Measurements from ENCODE around the gene CTNND2. TPM values are rescaled to one million over a fixed set of nuclear protein-coding genes. Genes with fewer than 3 reads are reported as not detected.

CTNND2 gene
- total and polyA plus RNA-seq, 10 donors = 0.93 to 51.0 (median 21.5) TPM

GRCh38 chr5:10990634-10991033, 913.6 kb downstream of the CTNND2 start:
- Histone ChIP-seq H3K27ac (no peak overlapping the region), H3K36me3 (no peaks in the 10 kb centered on the region), H3K4me1 (peaks cover 0 to 9% (median 3%) of the 10 kb centered on the region in 6 donors), H3K27me3 (replicated peaks in 1 of 7) (peaks cover 0 to 27% (median 5%) of the 10 kb centered on the region in 7 donors), H3K4me3 (no peak overlapping the region), H3K9me3 (no peaks in the 10 kb centered on the region)
- 92 to 97% (median 94%) methylated on average over 9 of the region's 9 CpGs for WGBS, 5 donors
- no peak for DNase-seq
- TF ChIP-seq POLR2AphosphoS5 (IDR thresholded peaks at IDR 0.05) (no peak), CTCF (IDR thresholded peaks at IDR 0.05 in 8 of 11, conservative IDR thresholded peaks at IDR 0.05 in 3 of 11) (no peak), POLR2A (IDR thresholded peaks at IDR 0.05) (no peak)
- intact Hi-C loops (cut with DNase I; ENCODE audit: low total_unique reads) = no loop called here

- TF ChIP-seq CTCF (IDR thresholded peaks at IDR 0.05 in 8 of 11, conservative IDR thresholded peaks at IDR 0.05 in 3 of 11) (no peak), POLR2A (IDR thresholded peaks at IDR 0.05) (no peak), POLR2AphosphoS5 (IDR thresholded peaks at IDR 0.05) (no peak)
- intact Hi-C loops (cut with DNase I; ENCODE audit: low total_unique reads) = no loop called here
- Histone ChIP-seq H3K27ac (no peak overlapping the region), H3K4me3 (no peak overlapping the region), H3K9me3 (no peaks in the 10 kb centered on the region), H3K36me3 (no peaks in the 10 kb centered on the region), H3K4me1 (peaks cover 0 to 9% (median 3%) of the 10 kb centered on the region in 6 donors), H3K27me3 (replicated peaks in 1 of 7) (peaks cover 0 to 27% (median 5%) of the 10 kb centered on the region in 7 donors)
- no peak for DNase-seq
- 45 to 59% (median 50%) methylated on average over 6 of the region's 6 CpGs for WGBS, 5 donors
Observed at GRCh38 chr5:10989577-10990263, 914.5 kb downstream of the CTNND2 start.

- Histone ChIP-seq H3K27ac (no peak overlapping the region), H3K36me3 (no peaks in the 10 kb centered on the region), H3K4me3 (no peak overlapping the region), H3K4me1 (peaks cover 0 to 9% (median 3%) of the 10 kb centered on the region in 6 donors), H3K27me3 (replicated peaks in 1 of 7) (peaks cover 0 to 27% (median 5%) of the 10 kb centered on the region in 7 donors), H3K9me3 (no peaks in the 10 kb centered on the region)
- DNase-seq = no peak
- TF ChIP-seq POLR2A (IDR thresholded peaks at IDR 0.05) = no peak
- 6 to 24% (median 12%) methylated on average over 2 of the region's 2 CpGs for WGBS, 5 donors
- intact Hi-C loops (cut with DNase I; ENCODE audit: low total_unique reads) = no loop called here
Observed at GRCh38 chr5:10988622-10989021, 915.6 kb downstream of the CTNND2 start.

- 10 to 25% (median 13%) methylated on average over 17 of the region's 17 CpGs for WGBS, 5 donors
- peaks cover 0 to 27% (median 5%) of the 10 kb centered on the region in 7 donors for H3K27me3 ChIP-seq (replicated peaks in 1 of 7)
- H3K27ac ChIP-seq = no peak overlapping the region
- peak; percentile 82 for DNase-seq
- TF ChIP-seq POLR2A (IDR thresholded peaks at IDR 0.05) = no peak
- peak; percentile 12 to 76 (median 57) for TF ChIP-seq CTCF (IDR thresholded peaks at IDR 0.05 in 8 of 11, conservative IDR thresholded peaks at IDR 0.05 in 3 of 11)
- no peaks in the 10 kb centered on the region for H3K36me3 ChIP-seq
- no peaks in the 10 kb centered on the region for H3K9me3 ChIP-seq
- no peak overlapping the region for H3K4me3 ChIP-seq
- H3K4me1 ChIP-seq = peaks cover 0 to 9% (median 3%) of the 10 kb centered on the region in 6 donors
- intact Hi-C loops (cut with DNase I; ENCODE audit: low total_unique reads) = no loop called here
Observed at GRCh38 chr5:10987925-10988504, 916.2 kb downstream of the CTNND2 start.
